ENCODE results near the gene WWOX.

Gene WWOX

DNA sequence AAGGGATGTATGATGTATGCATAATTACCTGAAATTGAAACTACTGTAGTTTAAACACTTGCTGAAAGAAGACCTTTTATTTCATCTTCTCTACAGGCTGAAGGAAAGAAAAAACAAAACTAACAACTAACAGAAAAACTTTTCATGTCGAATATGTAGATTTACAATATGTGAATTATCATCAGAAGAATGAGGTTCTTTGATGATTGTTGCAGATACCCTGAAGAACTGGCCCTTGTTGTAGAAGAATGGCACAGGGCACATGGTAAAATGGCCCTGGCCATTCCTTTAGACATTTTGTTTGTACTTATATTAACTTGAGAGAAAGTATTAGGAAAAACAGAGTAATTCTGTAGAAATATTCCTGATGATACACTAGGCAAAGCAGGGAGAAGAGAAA is 1057.3 kb downstream of the WWOX start:
- TF ChIP-seq ZC3H10 (CRISPR knock-in tag; IDR thresholded peaks at IDR 0.05) (no peak), BACH2 (CRISPR knock-in tag; IDR thresholded peaks at IDR 0.05; ENCODE audit: borderline replicate concordance) (no peak), TCF4 (CRISPR knock-in tag; IDR thresholded peaks at IDR 0.05; ENCODE audit: borderline replicate concordance) (no peak), OSR1 (CRISPR knock-in tag; IDR thresholded peaks at IDR 0.05) (no peak)
- ATAC-seq = no peak

DNA sequence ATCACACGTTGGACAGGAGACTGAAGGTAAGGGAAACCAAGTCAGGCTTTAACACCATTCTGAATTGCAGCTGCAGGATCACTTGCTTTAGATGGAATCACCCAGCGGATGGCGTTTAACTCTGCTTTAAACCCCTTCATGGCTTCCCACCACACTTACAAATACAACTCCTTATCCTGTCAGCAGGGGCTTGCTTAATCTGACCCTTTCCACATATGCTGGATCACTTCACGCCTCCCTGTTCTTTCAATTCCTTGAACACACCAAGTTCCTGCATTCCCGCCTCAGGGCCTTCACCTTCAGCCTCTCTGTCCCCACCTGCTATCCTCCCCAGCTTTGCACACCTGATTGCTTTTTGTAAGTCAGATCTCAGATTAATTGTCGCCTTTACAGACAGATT is 1058.9 kb downstream of the WWOX start:
- TF ChIP-seq OSR1 (CRISPR knock-in tag; IDR thresholded peaks at IDR 0.05) = no peak
- TF ChIP-seq PPARA (CRISPR knock-in tag; IDR thresholded peaks at IDR 0.05; ENCODE audit: borderline replicate concordance) = no peak
- TF ChIP-seq ZNF70 (CRISPR knock-in tag; IDR thresholded peaks at IDR 0.05) = peak; percentile 54; the same call in 1 of the 2 replicates
- ATAC-seq = no peak

DNA sequence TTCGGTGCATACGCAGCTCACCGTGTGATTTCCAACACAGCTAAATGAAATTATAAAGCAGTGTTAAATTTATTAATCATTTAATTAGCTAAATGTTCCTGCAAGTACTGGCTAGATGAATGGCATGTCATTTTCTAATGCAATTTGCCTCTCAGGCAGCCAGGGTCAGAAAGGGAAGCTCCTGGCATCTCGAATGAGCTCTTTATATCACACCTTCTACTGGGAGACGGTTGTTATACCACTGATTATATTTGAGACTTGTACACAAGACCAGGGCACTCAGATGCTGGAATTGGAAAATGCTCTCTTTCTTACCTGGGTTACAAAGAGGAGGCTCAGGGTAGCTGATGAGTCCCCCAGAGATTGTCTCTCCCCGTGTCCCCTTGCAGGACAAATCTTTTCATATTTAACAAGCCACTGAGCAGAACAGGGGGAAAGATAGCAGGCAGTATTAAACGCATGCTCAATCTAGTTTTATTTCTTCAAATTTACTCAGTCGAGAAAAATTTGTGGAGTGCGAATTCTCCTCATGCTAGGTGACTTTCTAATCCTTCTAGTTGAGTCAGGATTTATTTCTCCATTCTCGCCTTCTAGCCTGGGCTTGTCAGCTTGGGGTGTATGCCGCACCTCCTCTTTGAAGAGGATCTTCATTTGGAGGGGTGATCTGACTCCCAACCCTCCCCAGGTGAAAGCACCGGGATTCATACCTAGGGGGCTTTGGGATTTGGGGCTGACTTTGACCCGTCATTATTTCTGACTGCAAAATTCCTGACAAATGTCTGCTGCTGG is 1060.0 kb downstream of the WWOX start:
- ATAC-seq = no peak
- TF ChIP-seq SNAI2 (CRISPR knock-in tag; IDR thresholded peaks at IDR 0.05) = no peak
- TF ChIP-seq ESRRG (CRISPR knock-in tag; IDR thresholded peaks at IDR 0.05) = no peak
- TF ChIP-seq ZC3H10 (CRISPR knock-in tag; IDR thresholded peaks at IDR 0.05) = no peak
- TF ChIP-seq ZNF8 (CRISPR knock-in tag; IDR thresholded peaks at IDR 0.05) = no peak
- TF ChIP-seq BACH2 (CRISPR knock-in tag; IDR thresholded peaks at IDR 0.05; ENCODE audit: borderline replicate concordance) = no peak
- TF ChIP-seq, protein P1, sequence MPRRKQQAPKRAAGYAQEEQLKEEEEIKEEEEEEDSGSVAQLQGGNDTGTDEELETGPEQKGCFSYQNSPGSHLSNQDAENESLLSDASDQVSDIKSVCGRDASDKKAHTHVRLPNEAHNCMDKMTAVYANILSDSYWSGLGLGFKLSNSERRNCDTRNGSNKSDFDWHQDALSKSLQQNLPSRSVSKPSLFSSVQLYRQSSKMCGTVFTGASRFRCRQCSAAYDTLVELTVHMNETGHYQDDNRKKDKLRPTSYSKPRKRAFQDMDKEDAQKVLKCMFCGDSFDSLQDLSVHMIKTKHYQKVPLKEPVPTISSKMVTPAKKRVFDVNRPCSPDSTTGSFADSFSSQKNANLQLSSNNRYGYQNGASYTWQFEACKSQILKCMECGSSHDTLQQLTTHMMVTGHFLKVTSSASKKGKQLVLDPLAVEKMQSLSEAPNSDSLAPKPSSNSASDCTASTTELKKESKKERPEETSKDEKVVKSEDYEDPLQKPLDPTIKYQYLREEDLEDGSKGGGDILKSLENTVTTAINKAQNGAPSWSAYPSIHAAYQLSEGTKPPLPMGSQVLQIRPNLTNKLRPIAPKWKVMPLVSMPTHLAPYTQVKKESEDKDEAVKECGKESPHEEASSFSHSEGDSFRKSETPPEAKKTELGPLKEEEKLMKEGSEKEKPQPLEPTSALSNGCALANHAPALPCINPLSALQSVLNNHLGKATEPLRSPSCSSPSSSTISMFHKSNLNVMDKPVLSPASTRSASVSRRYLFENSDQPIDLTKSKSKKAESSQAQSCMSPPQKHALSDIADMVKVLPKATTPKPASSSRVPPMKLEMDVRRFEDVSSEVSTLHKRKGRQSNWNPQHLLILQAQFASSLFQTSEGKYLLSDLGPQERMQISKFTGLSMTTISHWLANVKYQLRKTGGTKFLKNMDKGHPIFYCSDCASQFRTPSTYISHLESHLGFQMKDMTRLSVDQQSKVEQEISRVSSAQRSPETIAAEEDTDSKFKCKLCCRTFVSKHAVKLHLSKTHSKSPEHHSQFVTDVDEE (CRISPR knock-in tag; IDR thresholded peaks at IDR 0.05) = no peak
- TF ChIP-seq GLIS3 (CRISPR knock-in tag; IDR thresholded peaks at IDR 0.05) = no peak
- no peak for TF ChIP-seq ISL1 (CRISPR knock-in tag; IDR thresholded peaks at IDR 0.05)
- TF ChIP-seq, protein P2, sequence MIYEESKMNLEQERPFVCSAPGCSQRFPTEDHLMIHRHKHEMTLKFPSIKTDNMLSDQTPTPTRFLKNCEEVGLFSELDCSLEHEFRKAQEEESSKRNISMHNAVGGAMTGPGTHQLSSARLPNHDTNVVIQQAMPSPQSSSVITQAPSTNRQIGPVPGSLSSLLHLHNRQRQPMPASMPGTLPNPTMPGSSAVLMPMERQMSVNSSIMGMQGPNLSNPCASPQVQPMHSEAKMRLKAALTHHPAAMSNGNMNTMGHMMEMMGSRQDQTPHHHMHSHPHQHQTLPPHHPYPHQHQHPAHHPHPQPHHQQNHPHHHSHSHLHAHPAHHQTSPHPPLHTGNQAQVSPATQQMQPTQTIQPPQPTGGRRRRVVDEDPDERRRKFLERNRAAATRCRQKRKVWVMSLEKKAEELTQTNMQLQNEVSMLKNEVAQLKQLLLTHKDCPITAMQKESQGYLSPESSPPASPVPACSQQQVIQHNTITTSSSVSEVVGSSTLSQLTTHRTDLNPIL (CRISPR knock-in tag; IDR thresholded peaks at IDR 0.05; ENCODE audit: low read depth) = no peak
- no peak for TF ChIP-seq PPARA (CRISPR knock-in tag; IDR thresholded peaks at IDR 0.05; ENCODE audit: borderline replicate concordance)

DNA sequence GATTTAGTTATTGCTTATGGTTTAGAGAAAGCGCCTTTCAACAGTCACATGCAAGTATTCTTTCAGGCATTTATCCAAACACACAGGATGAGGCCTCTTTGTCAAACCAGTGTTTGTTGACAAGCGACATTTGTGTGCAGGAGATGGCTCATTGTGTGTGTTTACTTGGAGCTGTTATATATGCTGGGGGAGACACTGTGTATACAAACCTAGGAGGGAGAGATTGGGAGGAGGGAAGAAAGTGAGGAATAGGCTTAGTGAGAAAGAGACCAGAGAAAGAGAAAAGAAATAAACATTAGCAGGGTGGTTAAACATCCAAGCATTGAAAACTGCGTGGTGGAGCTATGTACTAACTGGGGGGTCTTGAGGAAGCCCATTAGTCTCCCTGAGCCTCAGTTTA is 1063.5 kb downstream of the WWOX start:
- TF ChIP-seq CSDC2 (CRISPR knock-in tag; IDR thresholded peaks at IDR 0.05) = no peak
- TF ChIP-seq PPARA (CRISPR knock-in tag; IDR thresholded peaks at IDR 0.05; ENCODE audit: borderline replicate concordance) = no peak
- TF ChIP-seq ISL1 (CRISPR knock-in tag; IDR thresholded peaks at IDR 0.05) = no peak
- no peak for TF ChIP-seq ZNF565 (CRISPR knock-in tag; conservative IDR thresholded peaks at IDR 0.05; ENCODE audit: low read depth)
- TF ChIP-seq, protein P3, sequence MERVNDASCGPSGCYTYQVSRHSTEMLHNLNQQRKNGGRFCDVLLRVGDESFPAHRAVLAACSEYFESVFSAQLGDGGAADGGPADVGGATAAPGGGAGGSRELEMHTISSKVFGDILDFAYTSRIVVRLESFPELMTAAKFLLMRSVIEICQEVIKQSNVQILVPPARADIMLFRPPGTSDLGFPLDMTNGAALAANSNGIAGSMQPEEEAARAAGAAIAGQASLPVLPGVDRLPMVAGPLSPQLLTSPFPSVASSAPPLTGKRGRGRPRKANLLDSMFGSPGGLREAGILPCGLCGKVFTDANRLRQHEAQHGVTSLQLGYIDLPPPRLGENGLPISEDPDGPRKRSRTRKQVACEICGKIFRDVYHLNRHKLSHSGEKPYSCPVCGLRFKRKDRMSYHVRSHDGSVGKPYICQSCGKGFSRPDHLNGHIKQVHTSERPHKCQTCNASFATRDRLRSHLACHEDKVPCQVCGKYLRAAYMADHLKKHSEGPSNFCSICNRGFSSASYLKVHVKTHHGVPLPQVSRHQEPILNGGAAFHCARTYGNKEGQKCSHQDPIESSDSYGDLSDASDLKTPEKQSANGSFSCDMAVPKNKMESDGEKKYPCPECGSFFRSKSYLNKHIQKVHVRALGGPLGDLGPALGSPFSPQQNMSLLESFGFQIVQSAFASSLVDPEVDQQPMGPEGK (CRISPR knock-in tag; IDR thresholded peaks at IDR 0.05; ENCODE audit: borderline replicate concordance) = no peak
- no peak for TF ChIP-seq TOX (CRISPR knock-in tag; IDR thresholded peaks at IDR 0.05; ENCODE audit: borderline replicate concordance)
- TF ChIP-seq GLIS3 (CRISPR knock-in tag; IDR thresholded peaks at IDR 0.05) = no peak
- no peak for TF ChIP-seq SNAI2 (CRISPR knock-in tag; IDR thresholded peaks at IDR 0.05)
- TF ChIP-seq ZNF8 (CRISPR knock-in tag; IDR thresholded peaks at IDR 0.05) = no peak
- no peak for TF ChIP-seq ARNTL (CRISPR knock-in tag; IDR thresholded peaks at IDR 0.05; ENCODE audit: borderline replicate concordance, low read depth)
- no peak for TF ChIP-seq ZC3H10 (CRISPR knock-in tag; IDR thresholded peaks at IDR 0.05)
- ATAC-seq = no peak

DNA sequence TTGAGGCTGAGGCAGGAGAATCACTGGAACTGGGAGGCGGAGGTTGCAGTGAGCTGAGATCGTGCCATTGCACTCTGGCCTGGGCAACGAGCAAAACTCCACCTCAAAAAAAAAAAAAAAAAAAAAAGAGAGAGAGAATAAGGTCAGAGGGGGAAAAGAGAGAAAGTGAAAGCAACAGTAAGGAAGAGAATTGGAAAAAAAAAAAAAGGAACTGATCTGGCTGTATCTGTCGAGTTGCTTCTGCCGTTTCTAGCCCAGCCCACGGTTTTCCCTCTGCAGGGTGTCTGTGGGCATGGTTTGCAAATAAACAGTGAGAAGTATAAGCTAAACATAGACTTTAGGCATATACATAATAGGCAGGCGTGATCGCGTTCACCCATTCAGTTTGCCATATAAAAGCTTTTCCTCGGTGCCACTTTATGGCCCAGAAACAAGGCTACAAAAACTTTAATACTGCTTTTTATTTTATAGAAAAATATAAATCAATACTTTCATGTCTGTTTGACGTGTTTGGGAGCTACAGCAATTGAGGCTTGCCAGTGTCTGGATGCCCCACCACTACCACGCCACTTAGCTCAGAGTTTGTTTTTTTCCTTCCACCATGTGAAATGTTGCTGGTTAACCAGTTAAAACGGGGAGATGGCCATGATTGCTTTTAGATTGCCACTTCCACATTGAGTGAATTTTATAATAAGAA is 1064.4 kb downstream of the WWOX start:
- no peak for ATAC-seq
- TF ChIP-seq, protein P3 (CRISPR knock-in tag; IDR thresholded peaks at IDR 0.05; ENCODE audit: borderline replicate concordance) = no peak
- TF ChIP-seq RARB (CRISPR knock-in tag; IDR thresholded peaks at IDR 0.05) (no peak), ZC3H10 (CRISPR knock-in tag; IDR thresholded peaks at IDR 0.05) (no peak)
- TF ChIP-seq, protein P2 (CRISPR knock-in tag; IDR thresholded peaks at IDR 0.05; ENCODE audit: low read depth) = no peak

Measured in SK-N-SH treated with all-trans-retinoic acid at 6 μM for 48 hours (cell line).